HepG2 (cell line): Measurements from ENCODE around the gene ITPK1. TPM values are rescaled to one million over a fixed set of nuclear protein-coding genes. Genes with fewer than 3 reads are reported as not detected.
A peak's percentile ranks its signal among the peaks of the same experiment; 100 is the strongest.

ENCODE experiments used
- CCDC6 ChIP-seq: sonication (generic); formaldehyde crosslinking; IDR thresholded peaks from 2 replicates; pipeline ENCODE4 v1.8.1; 2022; ENCODE audit warnings: mild to moderate bottlenecking, missing genetic modification reagents, moderate library complexity
- CHCHD3 ChIP-seq: sonication (generic); formaldehyde crosslinking; IDR thresholded peaks from 2 replicates; pipeline ENCODE4 v1.8.0; 2022; ENCODE audit warnings: mild to moderate bottlenecking, missing genetic modification reagents, moderate library complexity
- CHD2 ChIP-seq: IDR thresholded peaks from 2 replicates; pipeline ENCODE4 v1.6.1; 2011; ENCODE audit warnings: low read depth, low read length, improper control_type of control experiment
- ELF3 ChIP-seq: IDR thresholded peaks from 2 replicates; pipeline ENCODE4 v1.6.1; 2016; ENCODE audit warnings: missing genetic modification reagents, missing compliant biosample characterization
- GMEB2 ChIP-seq: IDR thresholded peaks from 2 replicates; pipeline ENCODE4 v1.6.1; 2016; ENCODE audit warnings: missing biosample characterization, missing genetic modification reagents, low read depth
- MIXL1 ChIP-seq: IDR thresholded peaks from 2 replicates; pipeline ENCODE4 v1.6.1; 2016
- MTF1 ChIP-seq: sonication (generic); formaldehyde crosslinking; IDR thresholded peaks from 2 replicates; pipeline ENCODE4 v1.5.0; 2020; ENCODE audit warnings: missing genetic modification reagents
- SNAI1 ChIP-seq: sonication (generic); formaldehyde crosslinking; IDR thresholded peaks from 2 replicates; pipeline ENCODE4 v1.5.0; 2020; ENCODE audit warnings: mild to moderate bottlenecking, missing genetic modification reagents, borderline replicate concordance
- SNAPC2 ChIP-seq: sonication (generic); formaldehyde crosslinking; IDR thresholded peaks from 2 replicates; pipeline ENCODE4 v1.8.1; 2022; ENCODE audit warnings: mild to moderate bottlenecking, missing genetic modification reagents
- SOX5 ChIP-seq: IDR thresholded peaks from 2 replicates; pipeline ENCODE4 v1.6.1; 2016; ENCODE audit warnings: borderline replicate concordance
- XRCC5 ChIP-seq: fragments of 200-400 bp; formaldehyde crosslinking; optimal IDR thresholded peaks from 2 replicates; pipeline ENCODE3; 2017; ENCODE audit warnings: mild to moderate bottlenecking, low read length
- YEATS2 ChIP-seq: sonication (generic); formaldehyde crosslinking; IDR thresholded peaks from 2 replicates; pipeline ENCODE4 v1.4.0; 2020; ENCODE audit warnings: missing genetic modification reagents, borderline replicate concordance
- ZBTB26 ChIP-seq: IDR thresholded peaks from 2 replicates; pipeline ENCODE4 v1.6.1; 2016; ENCODE audit warnings: missing compliant biosample characterization, missing genetic modification reagents, borderline replicate concordance
- ZNF264 ChIP-seq: sonication (generic); formaldehyde crosslinking; IDR thresholded peaks from 2 replicates; pipeline ENCODE4 v1.4.0; 2020; ENCODE audit warnings: missing genetic modification reagents
- ZNF317 ChIP-seq: sonication (generic); formaldehyde crosslinking; IDR thresholded peaks from 2 replicates; pipeline ENCODE4 v1.5.0; 2020; ENCODE audit warnings: mild to moderate bottlenecking, missing genetic modification reagents
- ZNF530 ChIP-seq: sonication (generic); formaldehyde crosslinking; IDR thresholded peaks from 2 replicates; pipeline ENCODE4 v1.5.0; 2020; ENCODE audit warnings: low read depth, mild to moderate bottlenecking, missing genetic modification reagents
- ZNF780A ChIP-seq: sonication (generic); formaldehyde crosslinking; IDR thresholded peaks from 2 replicates; pipeline ENCODE4 v1.8.0; 2022; ENCODE audit warnings: mild to moderate bottlenecking, missing genetic modification reagents, moderate library complexity
- polyA plus RNA-seq, 8 experiments: library from polyadenylated mRNA; depleted of rRNA in 3 of 8; stranded (reverse) in 7 of 8; unstranded in 1 of 8; fragments of >200 nt; fragmentation: Illumina TruSeq in 4 of 8; extraction: Trizol in 4 of 8; gene quantifications; 2 replicates each; pipeline versions ENCODE4 v1.2.1 to v1.2.3, GENCODE V29; 2011 to 2016; ENCODE audit warnings: low read depth in 4 of 8, missing spikeins in 1 of 8, mixed read lengths in 1 of 8; ENCODE audit not compliant: insufficient read depth in 1 of 8
- total RNA-seq, 5 experiments: library from RNA; depleted of rRNA; stranded (reverse); fragments of >200 nt; fragmentation: Illumina TruSeq; extraction: Trizol; gene quantifications; 2 replicates each; pipeline ENCODE4 v1.2.3, GENCODE V29; 2016; ENCODE audit warnings: low read depth in 1 of 5
- TF ChIP-seq, protein P1 (sequence below): sonication (generic); formaldehyde crosslinking; IDR thresholded peaks from 2 replicates; pipeline ENCODE4 v1.5.0; 2020; ENCODE audit warnings: mild to moderate bottlenecking, missing genetic modification reagents, borderline replicate concordance
- TF ChIP-seq, protein P2 (sequence below): sonication (generic); formaldehyde crosslinking; IDR thresholded peaks from 2 replicates; pipeline ENCODE4 v1.9.0; 2022; ENCODE audit warnings: low read depth, missing genetic modification reagents

ITPK1 gene
- total and polyA plus RNA-seq, 2 of the 13 experiments (the other 11 are each of a cell fraction or from before 2014, with no cell fraction given): 20.5 to 47.5 TPM

GRCh38 chr14:93142854-93143652, 27.3 kb upstream of the ITPK1 start (continued):
- TF ChIP-seq GMEB2 (CRISPR knock-in tag) (no peak), SOX5 (0 out of 2 replicates have a peak, but pooled peaks have one; percentile 27), ELF3 (CRISPR knock-in tag) (peak; percentile 66), MIXL1 (0 out of 2 replicates have a peak, but pooled peaks have one; percentile 43), XRCC5 (no peak), CHCHD3 (CRISPR knock-in tag) (no peak), YEATS2 (CRISPR knock-in tag) (no peak), ZNF530 (no peak), CCDC6 (CRISPR knock-in tag) (no peak), ZBTB26 (CRISPR knock-in tag) (peak; percentile 50; the same call in 1 of the 2 replicates), MTF1 (CRISPR knock-in tag) (no peak), ZNF317 (0 out of 2 replicates have a peak, but pooled peaks have one; percentile 29), ZNF780A (CRISPR knock-in tag) (no peak), ZNF264 (CRISPR knock-in tag) (no peak), CHD2 (no peak), SNAPC2 (CRISPR knock-in tag) (peak; percentile 10; the same call in 1 of the 2 replicates), SNAI1 (CRISPR knock-in tag) (no peak)
- TF ChIP-seq, protein P1, sequence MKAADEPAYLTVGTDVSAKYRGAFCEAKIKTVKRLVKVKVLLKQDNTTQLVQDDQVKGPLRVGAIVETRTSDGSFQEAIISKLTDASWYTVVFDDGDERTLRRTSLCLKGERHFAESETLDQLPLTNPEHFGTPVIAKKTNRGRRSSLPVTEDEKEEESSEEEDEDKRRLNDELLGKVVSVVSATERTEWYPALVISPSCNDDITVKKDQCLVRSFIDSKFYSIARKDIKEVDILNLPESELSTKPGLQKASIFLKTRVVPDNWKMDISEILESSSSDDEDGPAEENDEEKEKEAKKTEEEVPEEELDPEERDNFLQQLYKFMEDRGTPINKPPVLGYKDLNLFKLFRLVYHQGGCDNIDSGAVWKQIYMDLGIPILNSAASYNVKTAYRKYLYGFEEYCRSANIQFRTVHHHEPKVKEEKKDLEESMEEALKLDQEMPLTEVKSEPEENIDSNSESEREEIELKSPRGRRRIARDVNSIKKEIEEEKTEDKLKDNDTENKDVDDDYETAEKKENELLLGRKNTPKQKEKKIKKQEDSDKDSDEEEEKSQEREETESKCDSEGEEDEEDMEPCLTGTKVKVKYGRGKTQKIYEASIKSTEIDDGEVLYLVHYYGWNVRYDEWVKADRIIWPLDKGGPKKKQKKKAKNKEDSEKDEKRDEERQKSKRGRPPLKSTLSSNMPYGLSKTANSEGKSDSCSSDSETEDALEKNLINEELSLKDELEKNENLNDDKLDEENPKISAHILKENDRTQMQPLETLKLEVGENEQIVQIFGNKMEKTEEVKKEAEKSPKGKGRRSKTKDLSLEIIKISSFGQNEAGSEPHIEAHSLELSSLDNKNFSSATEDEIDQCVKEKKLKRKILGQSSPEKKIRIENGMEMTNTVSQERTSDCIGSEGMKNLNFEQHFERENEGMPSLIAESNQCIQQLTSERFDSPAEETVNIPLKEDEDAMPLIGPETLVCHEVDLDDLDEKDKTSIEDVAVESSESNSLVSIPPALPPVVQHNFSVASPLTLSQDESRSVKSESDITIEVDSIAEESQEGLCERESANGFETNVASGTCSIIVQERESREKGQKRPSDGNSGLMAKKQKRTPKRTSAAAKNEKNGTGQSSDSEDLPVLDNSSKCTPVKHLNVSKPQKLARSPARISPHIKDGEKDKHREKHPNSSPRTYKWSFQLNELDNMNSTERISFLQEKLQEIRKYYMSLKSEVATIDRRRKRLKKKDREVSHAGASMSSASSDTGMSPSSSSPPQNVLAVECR (CRISPR knock-in tag): no peak
- TF ChIP-seq, protein P2, sequence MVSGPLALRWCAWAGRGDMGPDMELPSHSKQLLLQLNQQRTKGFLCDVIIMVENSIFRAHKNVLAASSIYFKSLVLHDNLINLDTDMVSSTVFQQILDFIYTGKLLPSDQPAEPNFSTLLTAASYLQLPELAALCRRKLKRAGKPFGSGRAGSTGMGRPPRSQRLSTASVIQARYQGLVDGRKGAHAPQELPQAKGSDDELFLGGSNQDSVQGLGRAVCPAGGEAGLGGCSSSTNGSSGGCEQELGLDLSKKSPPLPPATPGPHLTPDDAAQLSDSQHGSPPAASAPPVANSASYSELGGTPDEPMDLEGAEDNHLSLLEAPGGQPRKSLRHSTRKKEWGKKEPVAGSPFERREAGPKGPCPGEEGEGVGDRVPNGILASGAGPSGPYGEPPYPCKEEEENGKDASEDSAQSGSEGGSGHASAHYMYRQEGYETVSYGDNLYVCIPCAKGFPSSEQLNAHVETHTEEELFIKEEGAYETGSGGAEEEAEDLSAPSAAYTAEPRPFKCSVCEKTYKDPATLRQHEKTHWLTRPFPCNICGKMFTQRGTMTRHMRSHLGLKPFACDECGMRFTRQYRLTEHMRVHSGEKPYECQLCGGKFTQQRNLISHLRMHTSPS (CRISPR knock-in tag): peak; percentile 24; the same call in 1 of the 2 replicates
